ENCODE measurements around the gene PINK1. TPM values are rescaled to one million over a fixed set of nuclear protein-coding genes. Genes with fewer than 3 reads are reported as not detected.

PINK1 gene
- total and polyA plus RNA-seq, 2 donors (not counting 1 experiment from before 2014, with no cell fraction given) = 51.9 to 106 TPM

- DNase-seq (ENCODE audit: low read depth in 2 of 2) = no peak
- Histone ChIP-seq H3K27ac (ENCODE audit: insufficient read depth, low read length) (no peak overlapping the region), H4K20me1 (ENCODE audit: control insufficient read depth, extremely low read depth, insufficient read depth, low read length) (no peaks in the 10 kb centered on the region), H3K36me3 (ENCODE audit: control insufficient read depth, insufficient read depth, low read length) (no peaks in the 10 kb centered on the region), H3K9ac (ENCODE audit: insufficient read depth, low read length) (no peak overlapping the region), H3K27me3 (ENCODE audit: control insufficient read depth, insufficient read depth, low read length) (no peaks in the 10 kb centered on the region), H2AFZ (ENCODE audit: low read length) (no peak overlapping the region), H3K79me2 (ENCODE audit: control insufficient read depth, insufficient read depth, low read length) (no peaks in the 10 kb centered on the region), H3K4me1 (ENCODE audit: control insufficient read depth, extremely low read depth, insufficient read depth, low read length) (no peaks in the 10 kb centered on the region), H3K9me3 (ENCODE audit: control insufficient read depth, insufficient read depth, low read depth, low read length) (no peaks in the 10 kb centered on the region), H3K4me3 (replicated peaks in 1 of 4; ENCODE audit: control extremely low read depth in 1 of 4, insufficient read depth in 1 of 4, low read depth in 3 of 4, low read length in 4 of 4) (no peak overlapping the region), H3K4me2 (ENCODE audit: extremely low read depth, insufficient read depth, low read length) (no peak overlapping the region)
- TF ChIP-seq CTCF (conservative IDR thresholded peaks at IDR 0.05 in 1 of 2, IDR thresholded peaks at IDR 0.05 in 1 of 2; ENCODE audit: low read depth in 1 of 2, low read length in 2 of 2) (no peak), EZH2 (IDR thresholded peaks at IDR 0.05; ENCODE audit: low read length, missing control alignments) (no peak)
Observed at GRCh38 chr1:20689645-20690056, 56.4 kb downstream of the PINK1 start.

- Histone ChIP-seq H3K9me3 (ENCODE audit: control insufficient read depth, insufficient read depth, low read depth, low read length) (no peaks in the 10 kb centered on the region), H3K4me2 (ENCODE audit: extremely low read depth, insufficient read depth, low read length) (no peak overlapping the region), H3K27me3 (ENCODE audit: control insufficient read depth, insufficient read depth, low read length) (no peaks in the 10 kb centered on the region), H3K79me2 (ENCODE audit: control insufficient read depth, insufficient read depth, low read length) (no peaks in the 10 kb centered on the region), H3K27ac (ENCODE audit: insufficient read depth, low read length) (no peak overlapping the region), H4K20me1 (ENCODE audit: control insufficient read depth, extremely low read depth, insufficient read depth, low read length) (no peaks in the 10 kb centered on the region), H3K9ac (ENCODE audit: insufficient read depth, low read length) (no peak overlapping the region), H3K4me3 (replicated peaks in 1 of 4; ENCODE audit: control extremely low read depth in 1 of 4, insufficient read depth in 1 of 4, low read depth in 3 of 4, low read length in 4 of 4) (no peak overlapping the region), H3K4me1 (ENCODE audit: control insufficient read depth, extremely low read depth, insufficient read depth, low read length) (no peaks in the 10 kb centered on the region), H3K36me3 (ENCODE audit: control insufficient read depth, insufficient read depth, low read length) (no peaks in the 10 kb centered on the region), H2AFZ (ENCODE audit: low read length) (no peak overlapping the region)
- no peak for DNase-seq (ENCODE audit: low read depth in 2 of 2)
- TF ChIP-seq EZH2 (IDR thresholded peaks at IDR 0.05; ENCODE audit: low read length, missing control alignments) (no peak), CTCF (conservative IDR thresholded peaks at IDR 0.05 in 1 of 2, IDR thresholded peaks at IDR 0.05 in 1 of 2; ENCODE audit: low read depth in 1 of 2, low read length in 2 of 2) (no peak)
Observed at GRCh38 chr1:20691872-20692271, 58.6 kb downstream of the PINK1 start.

GRCh38 chr1:20693623-20694022 lies 60.4 kb downstream of the PINK1 start:
- Histone ChIP-seq H3K79me2 (ENCODE audit: control insufficient read depth, insufficient read depth, low read length) (no peaks in the 10 kb centered on the region), H3K27me3 (ENCODE audit: control insufficient read depth, insufficient read depth, low read length) (no peaks in the 10 kb centered on the region), H3K4me2 (ENCODE audit: extremely low read depth, insufficient read depth, low read length) (no peak overlapping the region), H3K9me3 (ENCODE audit: control insufficient read depth, insufficient read depth, low read depth, low read length) (no peaks in the 10 kb centered on the region), H4K20me1 (ENCODE audit: control insufficient read depth, extremely low read depth, insufficient read depth, low read length) (no peaks in the 10 kb centered on the region), H2AFZ (ENCODE audit: low read length) (no peak overlapping the region), H3K4me1 (ENCODE audit: control insufficient read depth, extremely low read depth, insufficient read depth, low read length) (peaks cover 16% of the 10 kb centered on the region), H3K36me3 (ENCODE audit: control insufficient read depth, insufficient read depth, low read length) (no peaks in the 10 kb centered on the region), H3K27ac (ENCODE audit: insufficient read depth, low read length) (no peak overlapping the region), H3K9ac (ENCODE audit: insufficient read depth, low read length) (no peak overlapping the region), H3K4me3 (replicated peaks in 1 of 4; ENCODE audit: control extremely low read depth in 1 of 4, insufficient read depth in 1 of 4, low read depth in 3 of 4, low read length in 4 of 4) (no peak overlapping the region)
- TF ChIP-seq EZH2 (IDR thresholded peaks at IDR 0.05; ENCODE audit: low read length, missing control alignments) = no peak
- TF ChIP-seq CTCF (conservative IDR thresholded peaks at IDR 0.05 in 1 of 2, IDR thresholded peaks at IDR 0.05 in 1 of 2; ENCODE audit: low read depth in 1 of 2, low read length in 2 of 2) = no peak
- no peak for DNase-seq (ENCODE audit: low read depth in 2 of 2)
